GM18951 (cell line): ENCODE measurements around the gene SUSD2.

Experiments used
- POLR2A ChIP-seq: IDR thresholded peaks from 4 replicates; pipeline ENCODE4 v1.6.1; 2011; ENCODE audit warnings: mild to moderate bottlenecking; ENCODE audit not compliant: insufficient read length, insufficient read depth; ENCODE audit errors: extremely low read depth
- in situ Hi-C: fragments of 300-500 bp; cut with MboI; formaldehyde crosslinking; loops from one replicate; pipeline ENCODE4 v1.12.0; 2022; ENCODE audit warnings: low sequenced_read_pairs, mixed read lengths, inconsistent platforms; ENCODE audit not compliant: unreplicated experiment

Gene SUSD2

GRCh38 chr22:24183321-24184031 lies 2.2 kb downstream of the SUSD2 start:
- TF ChIP-seq POLR2A: no peak
- in situ Hi-C loops: loop anchor here (25.0 kb wide), 1 partner anchor 196 kb away; the partner anchor contains the start of gene GSTT2

GRCh38 chr22:24184057-24184798 lies 2.9 kb downstream of the SUSD2 start:
- TF ChIP-seq POLR2A: no peak
- in situ Hi-C loops: loop anchor here (25.0 kb wide), 1 partner anchor 197 kb away; the partner anchor contains the start of gene GSTT2

- in situ Hi-C loops: loop anchor here (25.0 kb wide), 1 partner anchor 198 kb away; the partner anchor contains the start of gene GSTT2
- TF ChIP-seq POLR2A: no peak
These were observed 3.8 kb downstream of the SUSD2 start for GRCh38 chr22:24185001-24185500.

GRCh38 chr22:24185501-24186351 lies 4.4 kb downstream of the SUSD2 start:
- in situ Hi-C loops: loop anchor here (25.0 kb wide), 1 partner anchor 198 kb away; the partner anchor contains the start of gene GSTT2
- TF ChIP-seq POLR2A: no peak

GRCh38 chr22:24186352-24186740 lies 5.1 kb downstream of the SUSD2 start:
- in situ Hi-C loops: loop anchor here (25.0 kb wide), 1 partner anchor 199 kb away; the partner anchor contains the start of gene GSTT2
- no peak for TF ChIP-seq POLR2A

GRCh38 chr22:24186892-24187670 lies 5.8 kb downstream of the SUSD2 start:
- in situ Hi-C loops: loop anchor here (25.0 kb wide), 1 partner anchor 200 kb away; the partner anchor contains the start of gene GSTT2
- no peak for TF ChIP-seq POLR2A

- in situ Hi-C loops: loop anchor here (25.0 kb wide), 1 partner anchor 201 kb away; the partner anchor contains the start of gene GSTT2
- no peak for TF ChIP-seq POLR2A
These were observed 6.7 kb downstream of the SUSD2 start for GRCh38 chr22:24187731-24188644.

- in situ Hi-C loops: loop anchor here (25.0 kb wide), 1 partner anchor 201 kb away; the partner anchor contains the start of gene GSTT2
- TF ChIP-seq POLR2A: no peak
These were observed 7.5 kb downstream of the SUSD2 start for GRCh38 chr22:24188705-24189248.

GRCh38 chr22:24189249-24190158 lies 8.2 kb downstream of the SUSD2 start:
- in situ Hi-C loops: loop anchor here (25.0 kb wide), 1 partner anchor 202 kb away; the partner anchor contains the start of gene GSTT2
- TF ChIP-seq POLR2A: no peak

- in situ Hi-C loops: loop anchor here (25.0 kb wide), 1 partner anchor 203 kb away; the partner anchor contains the start of gene GSTT2
These were observed 8.9 kb downstream of the SUSD2 start for GRCh38 chr22:24190159-24190540.

More at GRCh38 chr22:24190159-24190540, 8.9 kb downstream of the SUSD2 start:
- TF ChIP-seq POLR2A: no peak
